ENCODE results near the gene PARD3B. TPM values are rescaled to one million over a fixed set of nuclear protein-coding genes. Genes with fewer than 3 reads are reported as not detected.

Gene PARD3B
- total and polyA plus RNA-seq, 2 experiments from 2014 or later = 3.5 to 4.4 TPM

GRCh38 chr2:204665771-204666170, 120.5 kb downstream of the PARD3B start:
- H3K36me3 ChIP-seq (ENCODE audit: insufficient read depth) = no peaks in the 10 kb centered on the region
- TF ChIP-seq REST (IDR thresholded peaks at IDR 0.05; ENCODE audit: unreplicated experiment) = no peak
- TF ChIP-seq NANOG (IDR thresholded peaks at IDR 0.05; ENCODE audit: borderline replicate concordance) = no peak
- TF ChIP-seq EZH2 (IDR thresholded peaks at IDR 0.05; ENCODE audit: low read depth, unreplicated experiment) = no peak
- no peak for TF ChIP-seq ZNF331 (CRISPR knock-in tag; IDR thresholded peaks at IDR 0.05; ENCODE audit: low read depth)
- no peak for TF ChIP-seq EZH2phosphoT487 (IDR thresholded peaks at IDR 0.05; ENCODE audit: unreplicated experiment)
- TF ChIP-seq STAT1 (IDR thresholded peaks at IDR 0.05; ENCODE audit: unreplicated experiment) = no peak
- no peak for TF ChIP-seq CTCF (conservative IDR thresholded peaks at IDR 0.05; ENCODE audit: low read depth in 2 of 2)
- TF ChIP-seq ETS1 (IDR thresholded peaks at IDR 0.05) = no peak
- TF ChIP-seq JUNB (IDR thresholded peaks at IDR 0.05; ENCODE audit: unreplicated experiment) = no peak
- H3K36me3 Mint-ChIP-seq (ENCODE audit: low read depth) = no peaks in the 10 kb centered on the region
- no peaks in the 10 kb centered on the region for H3F3A ChIP-seq (replicated peaks; ENCODE audit: low read depth)
- H3K4me1 ChIP-seq (ENCODE audit: insufficient read depth) = peaks cover 8% of the 10 kb centered on the region; the same call in 1 of the 2 replicates
- no peak for DNase-seq (ENCODE audit: low spot score)
- H3K4me1 Mint-ChIP-seq = peaks cover 13% of the 10 kb centered on the region; the same call in 2 of the 3 replicates
- H4K20me1 ChIP-seq (replicated peaks; ENCODE audit: insufficient read depth) = no peaks in the 10 kb centered on the region
- no peak overlapping the region for H3K27ac Mint-ChIP-seq
- H3K27me3 ChIP-seq (ENCODE audit: insufficient read depth) = no peaks in the 10 kb centered on the region
- no peak overlapping the region for H3K4me2 ChIP-seq
- no peaks in the 10 kb centered on the region for H3K27me3 Mint-ChIP-seq (ENCODE audit: insufficient read depth, low read depth, poor library complexity)
- H2AFZ ChIP-seq = no peak overlapping the region
- ATAC-seq = no peak
- H3K27ac ChIP-seq (ENCODE audit: low read depth) = no peak overlapping the region
- H3K4me3 ChIP-seq = no peak overlapping the region
- peaks cover 12% of the 10 kb centered on the region for H3K9me2 ChIP-seq (ENCODE audit: insufficient read depth)
- no peaks in the 10 kb centered on the region for H3K9me3 Mint-ChIP-seq
- H3K4me3 Mint-ChIP-seq = no peak overlapping the region
- H3K79me2 ChIP-seq (replicated peaks; ENCODE audit: insufficient read depth) = no peaks in the 10 kb centered on the region

GRCh38 chr2:204667990-204668389, 122.7 kb downstream of the PARD3B start:
- no peaks in the 10 kb centered on the region for H3K36me3 Mint-ChIP-seq (ENCODE audit: low read depth)
- no peaks in the 10 kb centered on the region for H3K9me3 Mint-ChIP-seq
- TF ChIP-seq POLR2AphosphoS5 (IDR thresholded peaks at IDR 0.05; ENCODE audit: low read depth) (no peak), CTCF (conservative IDR thresholded peaks at IDR 0.05; ENCODE audit: low read depth in 2 of 2) (no peak), ZNF114 (CRISPR knock-in tag; IDR thresholded peaks at IDR 0.05) (no peak), JUNB (IDR thresholded peaks at IDR 0.05; ENCODE audit: unreplicated experiment) (no peak), ETS1 (IDR thresholded peaks at IDR 0.05) (no peak)

More at GRCh38 chr2:204667990-204668389, 122.7 kb downstream of the PARD3B start:
- Histone ChIP-seq H3K79me2 (replicated peaks; ENCODE audit: insufficient read depth) (no peaks in the 10 kb centered on the region), H3K4me2 (no peak overlapping the region), H4K20me1 (replicated peaks; ENCODE audit: insufficient read depth) (no peaks in the 10 kb centered on the region), H3K36me3 (ENCODE audit: insufficient read depth) (no peaks in the 10 kb centered on the region), H3F3A (replicated peaks; ENCODE audit: low read depth) (no peaks in the 10 kb centered on the region), H3K4me1 (ENCODE audit: insufficient read depth) (peaks cover 12% of the 10 kb centered on the region; the same call in 1 of the 2 replicates), H3K27ac (ENCODE audit: low read depth) (no peak overlapping the region), H3K9me2 (ENCODE audit: insufficient read depth) (peaks cover 12% of the 10 kb centered on the region), H2AFZ (no peak overlapping the region), H3K27me3 (ENCODE audit: insufficient read depth) (no peaks in the 10 kb centered on the region), H3K4me3 (no peak overlapping the region)
- no peak overlapping the region for H3K4me3 Mint-ChIP-seq
- H3K27me3 Mint-ChIP-seq (ENCODE audit: insufficient read depth, low read depth, poor library complexity) = no peaks in the 10 kb centered on the region
- no peak for ATAC-seq
- DNase-seq (ENCODE audit: low spot score) = no peak
- H3K27ac Mint-ChIP-seq = no peak overlapping the region
- peaks cover 20% of the 10 kb centered on the region for H3K4me1 Mint-ChIP-seq
